GM23248 (cell line): ENCODE results near the gene FARS2. TPM values are rescaled to one million over a fixed set of nuclear protein-coding genes. Genes with fewer than 3 reads are reported as not detected.

ENCODE experiments used
- DNase-seq: peaks from one replicate; pipeline ENCODE4 v3.0.0-alpha.2; 2015
- H2AFZ ChIP-seq: fragments of 200-600 bp; sonication (generic); 2 replicates; pipeline ENCODE4 v1.6.1; 2016; ENCODE audit warnings: antibody characterized with exemption
- H3F3A ChIP-seq: fragments of 200-600 bp; sonication (generic); 2 replicates; pipeline ENCODE4 v1.6.1; 2016; ENCODE audit warnings: mild to moderate bottlenecking, antibody characterized with exemption, mixed run types; ENCODE audit not compliant: insufficient read depth
- H3K27ac ChIP-seq: fragments of 200-600 bp; sonication (generic); 2 replicates; pipeline ENCODE4 v1.5.1; 2016; ENCODE audit warnings: mild to moderate bottlenecking
- H3K27me3 ChIP-seq: fragments of 200-600 bp; sonication (generic); replicated peaks from 2 replicates; pipeline ENCODE4 v1.6.1; 2016; ENCODE audit warnings: mild to moderate bottlenecking; ENCODE audit not compliant: insufficient read depth
- H3K36me3 ChIP-seq: fragments of 200-600 bp; sonication (generic); 2 replicates; pipeline ENCODE4 v1.6.1; 2016; ENCODE audit warnings: low read depth, mild to moderate bottlenecking
- H3K4me1 ChIP-seq: fragments of 200-600 bp; sonication (generic); 2 replicates; pipeline ENCODE4 v1.6.1; 2016; ENCODE audit warnings: mild to moderate bottlenecking; ENCODE audit not compliant: insufficient read depth
- H3K4me2 ChIP-seq: fragments of 200-600 bp; sonication (generic); one replicate; pipeline ENCODE4 v1.6.1; 2016; ENCODE audit warnings: mild to moderate bottlenecking; ENCODE audit not compliant: unreplicated experiment
- H3K4me3 ChIP-seq: fragments of 200-600 bp; sonication (generic); 2 replicates; pipeline ENCODE4 v1.5.1; 2016; ENCODE audit warnings: mild to moderate bottlenecking
- H3K79me2 ChIP-seq: fragments of 200-600 bp; sonication (generic); 2 replicates; pipeline ENCODE4 v1.6.1; 2016; ENCODE audit warnings: mild to moderate bottlenecking; ENCODE audit not compliant: insufficient read depth
- H3K9ac ChIP-seq: fragments of 200-600 bp; sonication (generic); 2 replicates; pipeline ENCODE4 v1.6.1; 2016; ENCODE audit warnings: mild to moderate bottlenecking
- H3K9me2 ChIP-seq: fragments of 200-600 bp; sonication (generic); 2 replicates; pipeline ENCODE4 v1.6.1; 2016; ENCODE audit warnings: mixed run types, mild to moderate bottlenecking, moderate library complexity; ENCODE audit not compliant: insufficient read depth
- H3K9me3 ChIP-seq: fragments of 200-600 bp; sonication (generic); one replicate; pipeline ENCODE4 v1.6.1; 2017; ENCODE audit warnings: low read depth
- H4K20me1 ChIP-seq: fragments of 200-600 bp; sonication (generic); 2 replicates; pipeline ENCODE4 v1.6.0; 2016; ENCODE audit not compliant: insufficient read depth
- EZH2 ChIP-seq: fragments of 200-600 bp; sonication (generic); IDR thresholded peaks from 2 replicates; pipeline ENCODE4 v1.6.1; 2018; ENCODE audit warnings: antibody characterized with exemption, mild to moderate bottlenecking; ENCODE audit not compliant: insufficient read depth, poor library complexity, severe bottlenecking
- EZH2phosphoT487 ChIP-seq: fragments of 200-600 bp; sonication (generic); IDR thresholded peaks from 2 replicates; pipeline ENCODE4 v1.6.1; 2018; ENCODE audit warnings: antibody characterized with exemption, moderate library complexity, mild to moderate bottlenecking, low read depth; ENCODE audit not compliant: insufficient read depth
- WGBS, 2 experiments: methylation state at CpG; one replicate each; pipeline ENCODE4 v1.1.6; 2015 to 2017; ENCODE audit warnings: low lambda C conversion rate in 2 of 2, low coverage in 1 of 2; ENCODE audit errors: missing lambda C conversion rate in 2 of 2; 5-methylcytosine and 5-hydroxymethylcytosine counted together
- in situ Hi-C: fragments of 300-500 bp; cut with MboI; formaldehyde crosslinking; loops from 2 replicates; pipeline ENCODE4 v1.15.0; 2020
- polyA plus RNA-seq: library from polyadenylated mRNA; unstranded; fragments of >200 nt; fragmentation: Nextera tagmentation; extraction: Ambion mirVana; gene quantifications from 2 replicates; pipeline ENCODE4 v1.2.1, GENCODE V29; 2016
- total RNA-seq: library from RNA; depleted of rRNA; stranded (reverse); fragments of >200 nt; shearing (Covaris generic); gene quantifications from 2 replicates; pipeline ENCODE4 v1.2.3, GENCODE V29; 2014

Gene FARS2
- total and polyA plus RNA-seq, 2 experiments from 2014 or later, result 15.1 to 16.5 TPM

- H2AFZ ChIP-seq, result no peak overlapping the region
- no peak overlapping the region for H3K4me3 ChIP-seq
- no peaks in the 10 kb centered on the region for H4K20me1 ChIP-seq
- peaks cover 60% of the 10 kb centered on the region; the same call in 1 of the 2 replicates for H3K79me2 ChIP-seq
- WGBS, 2 experiments, result 93 to 95% methylated on average over 6 of the region's 6 CpGs
- H3K9me2 ChIP-seq, result no peaks in the 10 kb centered on the region
- no peaks in the 10 kb centered on the region for H3K4me1 ChIP-seq
- no peaks in the 10 kb centered on the region for H3K9me3 ChIP-seq
- H3K36me3 ChIP-seq, result no peaks in the 10 kb centered on the region
- H3K4me2 ChIP-seq, result no peak overlapping the region
- DNase-seq, result no peak
- H3K9ac ChIP-seq, result no peak overlapping the region
- H3K27ac ChIP-seq, result no peak overlapping the region
- in situ Hi-C loops, result no loop called here
- no peaks in the 10 kb centered on the region for H3K27me3 ChIP-seq
- TF ChIP-seq EZH2 (no peak), EZH2phosphoT487 (no peak)
- no peaks in the 10 kb centered on the region for H3F3A ChIP-seq
Measured at GRCh38 chr6:5271926-5272325, 10.6 kb downstream of the FARS2 start.

GRCh38 chr6:5274231-5274630 lies 12.9 kb downstream of the FARS2 start:
- Histone ChIP-seq H3K9ac (no peak overlapping the region), H3K9me2 (no peaks in the 10 kb centered on the region), H3K36me3 (no peaks in the 10 kb centered on the region), H4K20me1 (no peaks in the 10 kb centered on the region; the same call in 1 of the 2 replicates), H3K4me2 (no peak overlapping the region), H2AFZ (no peak overlapping the region), H3K4me1 (no peaks in the 10 kb centered on the region), H3F3A (no peaks in the 10 kb centered on the region), H3K79me2 (peaks cover 59% of the 10 kb centered on the region; the same call in 1 of the 2 replicates), H3K27me3 (no peaks in the 10 kb centered on the region), H3K27ac (no peak overlapping the region), H3K9me3 (no peaks in the 10 kb centered on the region), H3K4me3 (no peak overlapping the region)
- DNase-seq, result no peak
- 94 to 98% methylated on average over 3 of the region's 3 CpGs for WGBS, 2 experiments
- TF ChIP-seq EZH2 (no peak), EZH2phosphoT487 (no peak)
- in situ Hi-C loops, result no loop called here

DNA sequence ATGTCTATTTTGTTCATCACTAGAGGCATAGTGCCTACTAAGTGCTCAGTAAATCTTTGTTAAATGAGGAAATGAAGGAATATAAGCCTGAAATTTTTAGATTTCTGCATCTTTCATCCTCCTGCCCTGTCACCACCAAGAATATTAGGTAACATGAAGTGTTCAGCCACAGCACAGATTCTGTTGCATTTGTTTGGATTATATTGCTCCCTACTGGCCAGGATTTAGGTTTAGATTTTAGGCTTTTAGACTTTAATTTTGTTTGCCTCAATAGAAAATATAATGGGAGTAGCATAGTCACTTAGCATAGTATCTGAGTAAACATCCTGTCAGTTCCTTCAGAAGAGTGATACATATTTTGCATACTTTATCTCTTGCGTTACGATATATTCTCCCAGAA lies 14.2 kb downstream of the FARS2 start:
- TF ChIP-seq EZH2phosphoT487 (no peak), EZH2 (no peak)
- Histone ChIP-seq H3K4me1 (no peaks in the 10 kb centered on the region), H3K27me3 (no peaks in the 10 kb centered on the region), H3K4me3 (no peak overlapping the region), H3F3A (no peaks in the 10 kb centered on the region), H3K36me3 (no peaks in the 10 kb centered on the region), H3K9me3 (no peaks in the 10 kb centered on the region), H2AFZ (no peak overlapping the region), H3K9me2 (no peaks in the 10 kb centered on the region), H4K20me1 (no peaks in the 10 kb centered on the region; the same call in 1 of the 2 replicates), H3K79me2 (peaks cover 47% of the 10 kb centered on the region; the same call in 1 of the 2 replicates), H3K27ac (no peak overlapping the region), H3K9ac (no peak overlapping the region), H3K4me2 (no peak overlapping the region)
- peak; percentile 8 for DNase-seq
- WGBS, 2 experiments, result 98 to 100% methylated on average over 2 of the region's 2 CpGs
- in situ Hi-C loops, result no loop called here

- Histone ChIP-seq H3K27ac (no peak overlapping the region), H3K9me2 (no peaks in the 10 kb centered on the region), H3K4me3 (no peak overlapping the region), H3K36me3 (no peaks in the 10 kb centered on the region), H2AFZ (no peak overlapping the region), H3K4me2 (no peak overlapping the region), H3F3A (no peaks in the 10 kb centered on the region), H3K9me3 (no peaks in the 10 kb centered on the region), H3K27me3 (no peaks in the 10 kb centered on the region), H4K20me1 (no peaks in the 10 kb centered on the region; the same call in 1 of the 2 replicates), H3K79me2 (peaks cover 41% of the 10 kb centered on the region; the same call in 1 of the 2 replicates), H3K4me1 (no peaks in the 10 kb centered on the region), H3K9ac (no peak overlapping the region)
- DNase-seq, result no peak
- TF ChIP-seq EZH2phosphoT487 (no peak), EZH2 (no peak)
- 92 to 95% methylated on average over 2 of the region's 2 CpGs for WGBS, 2 experiments
- in situ Hi-C loops, result no loop called here
Measured at GRCh38 chr6:5276581-5276980, 15.3 kb downstream of the FARS2 start.

DNA sequence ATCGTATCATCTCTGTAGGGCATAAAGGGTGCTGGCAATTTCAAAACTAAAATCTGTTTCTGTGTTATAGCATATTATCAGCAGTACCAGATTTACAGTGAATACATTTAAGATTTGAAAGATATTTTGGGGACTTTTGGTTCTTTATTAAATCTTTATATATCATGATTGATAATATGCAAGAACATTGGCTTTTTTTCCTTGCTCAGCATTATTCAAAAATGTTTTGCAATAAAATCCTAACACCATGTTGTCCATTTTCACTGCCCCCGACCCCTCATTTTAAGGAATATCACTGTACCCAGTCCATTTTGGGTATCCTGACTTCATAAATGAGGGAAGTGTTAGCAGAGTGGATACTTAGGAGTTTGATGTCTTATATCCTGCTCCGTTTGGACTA lies 16.3 kb downstream of the FARS2 start:
- H4K20me1 ChIP-seq, result no peaks in the 10 kb centered on the region; the same call in 1 of the 2 replicates
- no peak overlapping the region for H3K4me3 ChIP-seq
- no peaks in the 10 kb centered on the region for H3K9me3 ChIP-seq
- H3K4me1 ChIP-seq, result no peaks in the 10 kb centered on the region
- no peak overlapping the region for H2AFZ ChIP-seq
- no peak overlapping the region for H3K4me2 ChIP-seq
- no peaks in the 10 kb centered on the region for H3K9me2 ChIP-seq
- in situ Hi-C loops, result no loop called here
- H3K9ac ChIP-seq, result no peak overlapping the region
- TF ChIP-seq EZH2phosphoT487 (no peak), EZH2 (no peak)
- peaks cover 42% of the 10 kb centered on the region; the same call in 1 of the 2 replicates for H3K79me2 ChIP-seq
- H3K27ac ChIP-seq, result no peak overlapping the region
- no peak for DNase-seq
- H3K27me3 ChIP-seq, result no peaks in the 10 kb centered on the region
- no peaks in the 10 kb centered on the region for H3F3A ChIP-seq
- WGBS, 2 experiments, result 80 to 82% methylated on average over 3 of the region's 3 CpGs
- no peaks in the 10 kb centered on the region for H3K36me3 ChIP-seq
